Adrenal gland (tissue), 12 donors: ENCODE results near the gene PDS5A. TPM values are rescaled to one million over a fixed set of nuclear protein-coding genes. Genes with fewer than 3 reads are reported as not detected.
"Not testable (repeated sequence)": the region's sequence is repeated elsewhere in the genome, so short reads cannot be mapped to it uniquely, and the experiment has no call there.

Source experiments
- DNase-seq, 7 donors: peaks; one replicate each; pipeline ENCODE4 v3.0.0-alpha.2; 2019 to 2020
- H3K27ac ChIP-seq, 5 donors: fragments of 200-600 bp; sonication (generic) in 4 of 5; 1 replicate in 3 of 5; 2 replicates in 2 of 5; pipeline versions ENCODE4 v1.5.1 to v1.8.0; 2016 to 2020; ENCODE audit warnings: mild to moderate bottlenecking in 1 of 5
- H3K27me3 ChIP-seq: fragments of 200-600 bp; 2 replicates; pipeline ENCODE4 v1.8.0; 2021
- H3K36me3 ChIP-seq, 2 donors: fragments of 200-600 bp; replicated peaks in 1 of 2; 1 replicate in 1 of 2; 2 replicates in 1 of 2; pipeline versions ENCODE4 v1.5.1 to v1.8.0; 2018 to 2022
- H3K4me1 ChIP-seq, 2 donors: fragments of 200-600 bp; replicated peaks in 1 of 2; 1 replicate in 1 of 2; 2 replicates in 1 of 2; pipeline versions ENCODE4 v1.5.1 to v1.8.0; 2018 to 2021
- H3K4me3 ChIP-seq, 4 donors: fragments of 200-600 bp; sonication (generic) in 3 of 4; one replicate each; pipeline ENCODE4 v1.5.1; 2016 to 2018
- H3K9me3 ChIP-seq, 3 donors: fragments of 200-600 bp; sonication (generic) in 1 of 3; replicated peaks in 1 of 3; 1 replicate in 2 of 3; 2 replicates in 1 of 3; pipeline versions ENCODE4 v1.5.1 to v1.8.0; 2016 to 2021
- CTCF ChIP-seq, 6 experiments: fragments of 450-650 bp in 4 of 6; fragments of 200-600 bp in 2 of 6; sonication (generic) in 1 of 6; IDR thresholded peaks; 1 replicate in 5 of 6; 2 replicates in 1 of 6; pipeline versions ENCODE4 v1.5.1 to v1.8.0; 2016 to 2021; ENCODE audit warnings: antibody characterized with exemption in 6 of 6, mild to moderate bottlenecking in 2 of 6, moderate library complexity in 1 of 6
- POLR2A ChIP-seq, 2 donors: fragments of 450-650 bp; IDR thresholded peaks; one replicate each; pipeline ENCODE4 v1.6.1; 2017; ENCODE audit warnings: antibody characterized with exemption in 2 of 2, mild to moderate bottlenecking in 2 of 2, moderate library complexity in 1 of 2
- WGBS, 4 donors: extraction: QIAGEN DNeasy Blood & Tissue Kit in 2 of 4; methylation state at CpG; one replicate each; pipeline versions ENCODE4 v1.1.5 to v1.1.7; 2013 to 2017; 5-methylcytosine and 5-hydroxymethylcytosine counted together
- intact Hi-C, 2 donors: fragments of 100-400 bp; cut with DNase I; formaldehyde crosslinking; loops; one replicate each; pipeline versions ENCODE4 v1.14.1 to v1.15.0; 2022 to 2023
- polyA plus RNA-seq, 3 donors: library from polyadenylated mRNA; stranded (reverse); fragments of 200-250 nt in 2 of 3; fragments of 350-450 nt in 1 of 3; fragmentation: Illumina TruSeq in 1 of 3; extraction: RNeasy Lipid Tissue Mini Kit (QIAGEN cat#74804) in 1 of 3; gene quantifications; one replicate each; pipeline ENCODE4 v1.2.3, GENCODE V29; 2013 to 2014
- total RNA-seq, 9 donors: library from RNA; depleted of rRNA in 4 of 9; stranded (reverse); fragments of >200 nt in 4 of 9; fragments of 120-200 nt in 1 of 9; fragmentation: NEBNext Ultra II Directional in 1 of 9; extraction: Animal tissue kit (Norgen Biotek cat#: 25700) in 1 of 9; gene quantifications; one replicate each; pipeline versions ENCODE4 v1.1.0 to v1.2.4, GENCODE V29; 2013 to 2023
- donor health status: healthy with polysubstance abuse.
- donor health status: Bipolar disorder and iron deficiency.
- donor health status: DM: yes; HTN: yes; CAD: no.
- donor health status: DM: no; HTN: no; CAD: no.
- donor health status: DM: no; HTN: no; CAD: no.
- donor health status: DM: yes; HTN: yes; CAD: no.

The PDS5A gene
- total and polyA plus RNA-seq, 12 donors = 16.2 to 63.2 (median 45.5) TPM

- H3K9me3 ChIP-seq = no peaks in the 10 kb centered on the region
- intact Hi-C loops = no loop called here
- H3K27me3 ChIP-seq = no peaks in the 10 kb centered on the region
- WGBS, 4 donors = 94 to 98% (median 96%) methylated on average over 9 of the region's 9 CpGs
- DNase-seq = no peak
- H3K4me3 ChIP-seq = no peak overlapping the region
- H3K27ac ChIP-seq = no peak overlapping the region
- peaks cover 0 to 70% of the 10 kb centered on the region in 2 donors for H3K36me3 ChIP-seq
- no peaks in the 10 kb centered on the region for H3K4me1 ChIP-seq
- TF ChIP-seq CTCF (IDR thresholded peaks at IDR 0.05) (no peak), POLR2A (IDR thresholded peaks at IDR 0.05) (no peak)
Observed at GRCh38 chr4:39840027-39840426, 137.7 kb downstream of the PDS5A start.

- 96 to 97% (median 97%) methylated on average over 11 of the region's 11 CpGs for WGBS, 4 donors
- H3K4me3 ChIP-seq, H3K9me3 ChIP-seq, DNase-seq, H3K27ac ChIP-seq, H3K4me1 ChIP-seq, H3K27me3 ChIP-seq, intact Hi-C loops: not testable (repeated sequence)
- H3K36me3 ChIP-seq = peaks cover 0 to 66% of the 10 kb centered on the region in 2 donors
Observed at GRCh38 chr4:39838431-39838830, 139.3 kb downstream of the PDS5A start.

GRCh38 chr4:39834269-39834668 lies 143.4 kb downstream of the PDS5A start:
- Histone ChIP-seq H3K27ac (no peak overlapping the region), H3K9me3 (no peaks in the 10 kb centered on the region), H3K36me3 (peaks cover 0 to 57% of the 10 kb centered on the region in 2 donors), H3K27me3 (no peaks in the 10 kb centered on the region), H3K4me3 (no peak overlapping the region), H3K4me1 (no peaks in the 10 kb centered on the region)
- no peak for DNase-seq
- WGBS, 4 donors = 81 to 100% (median 88%) methylated on average over 1 of the region's 1 CpG
- intact Hi-C loops = no loop called here
- TF ChIP-seq POLR2A (IDR thresholded peaks at IDR 0.05) = no peak
- TF ChIP-seq CTCF (IDR thresholded peaks at IDR 0.05) = no peak

- peaks cover 7 to 14% of the 10 kb centered on the region in 2 donors for H3K4me1 ChIP-seq
- no peaks in the 10 kb centered on the region for H3K27me3 ChIP-seq
- DNase-seq = peak in 6 of 7 donors; percentile 35 to 58 (median 50)
- TF ChIP-seq CTCF (IDR thresholded peaks at IDR 0.05) (no peak), POLR2A (IDR thresholded peaks at IDR 0.05) (peak in 1 of 2 donors; percentile 16)
- 42 to 66% (median 49%) methylated on average over 7 of the region's 7 CpGs for WGBS, 4 donors
- H3K27ac ChIP-seq = peak overlapping the region in 3 of 5 donors; percentile 61 to 76 (median 72)
- peaks cover 0 to 24% of the 10 kb centered on the region in 2 donors for H3K36me3 ChIP-seq
- intact Hi-C loops = no loop called here
- H3K9me3 ChIP-seq = no peaks in the 10 kb centered on the region
- H3K4me3 ChIP-seq = no peak overlapping the region
Observed at GRCh38 chr4:39825741-39826231, 151.9 kb downstream of the PDS5A start.

DNA sequence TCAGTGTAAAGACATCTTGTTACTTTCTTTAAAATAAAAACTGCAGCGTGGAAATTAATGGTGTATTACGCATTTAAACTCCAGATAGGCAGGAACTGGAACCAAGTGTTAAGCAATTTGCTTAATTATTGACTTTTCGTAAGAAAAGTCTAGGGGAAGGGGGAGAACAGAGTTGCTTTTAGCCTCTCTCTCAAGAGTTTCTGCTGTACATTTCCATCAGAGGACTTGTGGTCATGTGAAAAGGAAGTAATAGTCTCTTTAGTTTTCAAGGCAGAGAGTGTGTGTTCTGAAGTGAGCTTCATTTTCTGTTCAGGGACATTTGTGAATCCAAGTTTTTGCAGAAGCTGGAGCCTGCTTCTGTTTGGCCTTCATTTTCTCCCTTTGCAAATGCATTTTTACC lies 152.6 kb downstream of the PDS5A start:
- intact Hi-C loops = no loop called here

More for the DNA sequence above, 152.6 kb downstream of the PDS5A start:
- H3K9me3 ChIP-seq = no peaks in the 10 kb centered on the region
- peaks cover 0 to 18% of the 10 kb centered on the region in 2 donors for H3K36me3 ChIP-seq
- no peak overlapping the region for H3K4me3 ChIP-seq
- 58 to 75% (median 64%) methylated on average over 3 of the region's 3 CpGs for WGBS, 4 donors
- H3K27me3 ChIP-seq = no peaks in the 10 kb centered on the region
- TF ChIP-seq CTCF (IDR thresholded peaks at IDR 0.05) (no peak), POLR2A (IDR thresholded peaks at IDR 0.05) (no peak)
- peaks cover 7 to 14% of the 10 kb centered on the region in 2 donors for H3K4me1 ChIP-seq
- DNase-seq = no peak
- peak overlapping the region in 3 of 5 donors; percentile 61 to 76 (median 72) for H3K27ac ChIP-seq
